ENCODE results near the gene SP140L.
"Not testable (repeated sequence)": the region's sequence is repeated elsewhere in the genome, so short reads cannot be mapped to it uniquely, and the experiment has no call there.

The SP140L gene

DNA sequence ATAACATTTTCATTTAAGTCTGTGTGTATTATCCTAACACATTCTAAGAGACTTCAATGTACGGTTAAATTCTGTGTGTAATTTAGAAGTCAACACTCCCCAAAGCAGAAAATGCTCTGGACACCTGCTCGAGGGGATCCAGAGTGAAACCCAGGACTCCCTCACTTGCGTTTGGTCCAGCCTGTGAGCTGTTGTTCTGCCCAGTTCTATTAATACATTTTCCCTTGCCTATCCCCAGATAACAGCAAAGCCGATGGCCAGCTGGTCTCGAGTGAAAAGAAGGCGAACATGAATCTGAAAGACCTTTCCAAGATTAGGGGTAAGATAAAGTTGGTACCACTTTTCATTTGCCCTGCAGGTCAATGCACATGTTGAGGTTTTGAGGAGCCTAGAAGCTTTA, 58.0 kb downstream of the SP140L start:
- DNase-seq: no peak

DNA sequence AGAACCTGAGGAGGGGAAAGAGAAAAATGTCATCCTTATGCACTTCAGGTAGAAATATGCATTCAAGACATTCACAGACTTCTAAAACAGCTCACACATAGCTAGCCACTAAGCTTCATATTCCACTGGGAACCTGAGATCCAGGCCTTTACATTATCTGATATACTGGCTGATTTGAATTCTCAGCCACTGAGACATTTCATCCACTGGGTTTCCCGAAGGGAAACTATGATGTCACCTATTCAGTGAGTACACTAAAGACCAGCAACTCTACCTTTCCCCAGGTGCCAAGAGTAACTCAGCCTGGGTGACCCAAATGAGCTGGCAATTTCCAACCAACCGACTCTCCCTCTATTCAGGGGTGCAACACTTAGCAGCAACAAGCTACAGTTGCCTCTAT, 67.3 kb downstream of the SP140L start:
- no peak for DNase-seq

DNA sequence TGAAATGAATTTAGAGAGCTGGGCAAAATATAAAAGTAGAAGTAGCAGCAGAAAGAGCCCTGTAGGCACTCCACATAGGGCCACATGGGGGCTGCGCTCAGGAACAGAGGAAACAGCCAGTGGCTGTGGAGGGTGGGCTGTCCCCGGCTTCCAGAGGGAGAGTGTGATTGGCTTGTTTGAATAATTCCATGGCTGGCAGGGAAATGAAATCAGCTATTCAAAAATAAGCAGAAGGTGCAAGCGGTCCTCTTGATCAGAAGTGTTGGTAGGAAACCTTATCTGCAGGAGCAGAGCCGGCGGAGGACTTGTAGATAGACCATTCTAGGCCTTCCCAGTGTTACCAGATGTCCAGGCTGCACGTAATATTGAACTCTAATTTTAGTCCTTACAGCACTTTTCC, 71.7 kb downstream of the SP140L start:
- DNase-seq: not testable (repeated sequence)

DNA sequence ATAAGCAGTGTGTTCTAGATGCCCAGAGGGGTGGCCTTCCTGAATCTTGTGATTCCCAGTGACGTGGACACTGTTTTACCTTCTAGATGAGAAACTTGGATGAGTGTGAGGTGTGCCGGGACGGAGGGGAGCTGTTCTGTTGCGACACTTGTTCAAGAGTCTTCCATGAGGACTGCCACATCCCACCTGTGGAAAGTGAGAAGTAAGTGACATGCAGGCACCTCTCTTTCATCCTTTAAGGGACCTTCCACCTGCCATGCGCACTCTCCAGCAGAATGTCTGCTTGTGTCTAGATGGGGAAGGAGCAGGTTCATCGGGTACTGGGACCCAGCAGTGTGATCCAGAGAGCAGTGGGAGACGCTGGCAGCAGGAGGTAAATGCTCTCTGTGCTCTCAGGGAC, 73.0 kb downstream of the SP140L start:
- no peak for DNase-seq

DNA sequence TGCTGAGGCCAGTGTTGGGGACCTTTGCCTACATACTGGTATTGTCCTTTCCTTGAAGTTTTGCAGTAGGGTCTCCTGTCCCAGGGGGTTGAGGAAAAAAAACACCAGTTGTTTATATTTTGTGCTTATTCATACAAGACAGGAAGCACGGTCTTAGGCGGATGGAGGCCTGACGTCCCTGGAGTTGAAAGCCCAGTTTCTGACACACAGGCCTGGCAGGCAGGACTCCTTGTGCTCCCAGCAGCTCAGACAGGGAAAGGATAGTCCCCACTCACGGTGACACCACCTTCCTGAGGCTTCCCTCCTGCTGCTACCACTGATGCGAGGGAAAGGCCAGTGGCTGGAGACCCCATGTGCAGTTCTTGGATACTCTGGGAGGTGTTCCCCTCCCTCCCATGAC, 73.5 kb downstream of the SP140L start:
- DNase-seq: no peak

DNA sequence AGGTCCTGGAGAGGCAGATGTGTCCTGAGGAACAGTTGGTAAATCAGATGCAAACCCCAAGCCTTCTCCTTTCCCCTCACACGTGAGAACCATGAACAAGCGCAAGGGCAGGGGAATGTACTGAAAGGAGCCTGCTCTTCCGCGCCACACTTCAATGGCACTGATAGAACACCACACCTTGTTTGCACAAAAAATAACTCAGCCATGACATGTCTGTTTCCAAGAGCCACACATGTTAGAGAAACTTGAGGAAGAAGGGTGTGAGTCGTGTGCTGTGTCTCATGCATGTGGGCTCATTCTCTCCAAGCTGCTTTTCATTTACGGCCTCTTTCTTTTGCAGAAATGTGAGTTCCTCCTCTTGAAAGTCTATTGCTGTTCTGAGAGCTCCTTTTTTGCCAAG, 74.0 kb downstream of the SP140L start:
- DNase-seq: not testable (repeated sequence)

DNA sequence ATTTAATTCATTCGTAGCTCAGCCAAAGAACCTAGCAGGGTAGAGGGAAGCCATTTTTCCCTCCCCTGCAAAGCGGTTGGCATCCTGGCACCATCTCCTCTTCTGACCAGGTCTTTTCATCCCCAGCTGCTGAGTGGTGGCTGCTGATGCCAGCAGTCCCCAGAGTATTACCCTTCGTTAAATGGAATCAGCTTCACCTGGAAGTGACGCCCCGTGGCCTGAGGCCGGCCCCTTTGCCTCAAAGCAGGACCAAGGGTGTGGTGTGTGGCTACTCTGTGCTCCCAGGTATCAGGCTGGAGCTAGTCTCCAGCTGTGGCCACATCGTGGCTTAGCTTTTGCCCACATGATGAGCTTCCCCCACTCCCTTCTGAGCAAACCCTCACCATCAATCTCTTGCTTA, 76.8 kb downstream of the SP140L start:
- no peak for DNase-seq

DNA sequence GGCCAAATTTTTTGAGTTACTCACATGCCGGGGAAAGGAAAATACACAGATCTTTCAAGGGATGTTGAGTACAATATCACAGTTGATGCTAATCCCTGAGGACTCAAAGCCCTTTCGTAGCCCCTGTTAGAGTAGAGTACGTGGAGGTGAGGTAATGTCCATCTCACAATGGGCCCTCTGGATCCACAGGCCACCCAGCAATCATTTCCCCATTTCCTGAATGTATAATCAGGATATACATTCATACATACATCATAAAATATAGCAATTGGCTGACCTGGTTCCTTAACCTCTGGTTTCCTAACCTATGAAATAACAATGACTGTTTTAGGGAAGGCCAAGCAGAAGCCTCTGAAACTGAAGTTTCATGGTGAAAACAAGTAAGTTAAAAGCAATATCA, 78.8 kb downstream of the SP140L start:
- no peak for DNase-seq

DNA sequence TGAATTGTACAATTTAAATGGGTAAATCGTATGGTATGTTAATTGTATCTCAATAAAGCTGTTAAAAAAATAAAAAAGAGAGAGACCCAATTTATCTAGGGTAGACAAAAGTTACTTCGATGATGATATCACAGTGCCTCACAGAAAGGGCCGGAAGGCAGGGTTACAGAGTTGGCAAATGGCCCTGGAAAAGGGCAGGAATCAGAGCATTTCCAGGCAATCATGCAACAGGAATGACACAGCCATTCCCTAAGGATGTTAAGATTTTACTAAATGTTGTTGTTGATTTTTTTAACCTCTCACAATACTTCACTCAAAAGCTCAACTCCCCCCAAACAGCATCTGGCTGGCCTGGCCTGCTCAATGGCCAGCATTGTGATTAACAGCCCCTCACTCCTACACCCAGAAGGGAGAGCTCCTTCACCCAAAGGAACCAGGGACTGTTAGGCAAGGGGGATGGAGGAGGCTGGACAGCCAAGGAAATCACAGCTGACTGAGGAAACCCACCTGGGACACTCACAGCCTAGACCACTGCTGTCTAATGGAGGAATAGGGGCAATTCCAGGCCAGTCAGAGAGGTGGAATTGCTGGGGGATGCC, 81.3 kb downstream of the SP140L start:
- DNase-seq: no peak

DNA sequence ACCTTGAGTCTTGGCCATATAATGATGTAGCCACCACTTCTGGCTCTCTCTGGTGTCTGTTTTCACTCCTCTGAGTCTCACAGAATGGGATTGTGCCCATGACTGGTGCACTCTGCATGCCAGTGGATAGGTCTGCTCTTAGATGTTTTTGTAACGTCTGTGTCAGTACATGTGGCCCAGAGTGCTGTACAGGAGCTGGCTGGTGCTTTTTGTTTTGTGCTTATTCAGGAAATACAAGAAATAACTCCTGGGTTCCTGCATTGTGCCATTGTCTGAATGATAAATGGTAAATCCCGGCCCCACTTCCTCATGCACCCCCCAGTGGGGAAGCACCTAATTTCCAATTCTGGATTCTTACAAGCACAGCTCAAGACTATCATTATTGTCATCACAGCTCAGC, 82.3 kb downstream of the SP140L start:
- not testable (repeated sequence) for DNase-seq

DNA sequence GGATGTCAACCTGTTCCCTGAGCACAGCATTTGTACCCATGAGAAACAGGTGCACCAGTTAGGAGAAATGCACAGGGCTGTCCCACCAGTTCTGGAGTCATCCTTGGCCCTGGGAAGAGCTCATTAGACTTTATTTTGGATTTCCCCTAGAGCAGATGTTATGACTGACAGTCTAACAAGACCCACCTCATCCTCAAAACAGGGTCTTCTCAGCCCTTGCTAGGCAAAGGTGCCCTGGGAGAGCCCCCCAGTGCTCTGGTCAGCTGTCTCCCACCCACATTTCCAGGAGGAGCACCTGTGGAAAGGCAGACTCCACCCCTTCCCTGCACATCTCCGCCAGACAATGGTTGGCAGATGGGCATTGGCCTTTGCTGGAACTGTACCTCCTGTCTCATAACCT, 83.3 kb downstream of the SP140L start:
- DNase-seq: no peak

DNA sequence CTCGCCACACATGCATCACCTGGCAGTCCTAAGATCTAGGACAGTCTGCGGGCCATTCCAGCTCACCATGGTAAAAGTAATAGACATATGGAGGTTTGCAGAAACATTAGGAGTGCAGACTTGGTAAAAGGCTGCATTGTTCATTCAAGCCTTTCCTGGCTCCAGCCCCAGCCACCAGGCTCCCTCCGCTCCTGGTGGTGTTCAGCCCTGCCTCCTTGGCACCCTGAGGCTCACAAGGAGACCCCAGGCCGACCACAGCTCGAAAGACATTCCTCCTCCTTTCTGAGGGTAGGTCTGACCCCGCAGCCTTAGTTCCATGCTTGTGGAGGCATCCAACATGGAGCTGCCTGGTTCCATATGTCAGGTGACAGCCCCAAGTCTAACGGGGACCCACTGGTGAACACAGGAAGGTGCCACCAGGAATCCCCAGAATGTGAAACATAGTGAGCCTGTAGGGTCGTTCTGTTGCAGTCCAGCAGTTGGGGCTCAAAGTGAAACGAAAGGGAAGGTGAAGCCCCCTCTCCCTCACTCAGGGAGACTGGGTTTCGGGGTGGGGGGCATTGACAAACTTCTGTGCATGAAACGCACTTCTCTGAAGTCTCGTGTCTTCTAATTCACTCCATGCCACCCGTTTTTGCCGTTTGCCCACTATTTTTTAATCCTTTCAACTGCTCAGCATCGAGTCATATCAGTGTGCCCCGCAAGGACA, 84.0 kb downstream of the SP140L start:
- DNase-seq: peak; percentile 23

DNA sequence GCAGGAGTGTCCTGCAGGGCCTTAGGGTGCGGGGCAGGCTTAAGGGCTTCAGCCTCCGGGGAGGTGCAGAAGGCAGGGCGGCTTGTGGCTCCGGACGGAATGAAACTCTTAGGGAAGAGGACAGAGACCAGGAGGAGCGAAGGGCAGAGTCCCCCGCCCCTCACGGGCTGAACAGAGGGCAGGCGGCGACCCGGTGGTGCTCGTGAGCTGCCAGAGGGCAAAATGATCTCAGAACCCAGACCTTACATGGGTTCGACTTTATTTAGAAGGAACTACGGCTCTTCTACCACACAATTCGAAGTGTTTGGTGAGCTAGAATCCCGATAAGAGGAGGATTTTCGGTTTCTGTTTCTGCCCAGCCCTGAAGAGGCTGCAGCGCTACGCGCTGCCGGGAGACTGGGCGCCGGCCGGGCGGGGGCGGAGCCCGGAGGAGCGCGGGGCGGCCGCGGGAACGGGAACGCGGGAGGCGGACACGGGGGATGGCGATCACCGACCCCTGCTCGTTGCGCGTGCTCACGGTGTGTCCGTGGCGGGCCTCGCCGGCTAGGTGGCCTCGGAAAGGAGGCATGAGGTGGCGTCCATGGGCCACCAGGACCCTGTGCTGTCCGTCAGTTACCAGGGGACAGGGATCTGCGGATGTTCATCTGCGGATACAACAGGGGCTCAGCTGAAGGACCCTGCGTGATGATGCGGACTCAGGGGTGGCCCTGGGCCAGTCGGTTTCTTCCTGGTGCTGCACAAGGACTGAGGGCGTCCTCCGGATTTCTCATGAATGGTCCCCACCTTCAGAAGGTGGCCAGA, 84.8 kb downstream of the SP140L start:
- peak; percentile 74 for DNase-seq

DNA sequence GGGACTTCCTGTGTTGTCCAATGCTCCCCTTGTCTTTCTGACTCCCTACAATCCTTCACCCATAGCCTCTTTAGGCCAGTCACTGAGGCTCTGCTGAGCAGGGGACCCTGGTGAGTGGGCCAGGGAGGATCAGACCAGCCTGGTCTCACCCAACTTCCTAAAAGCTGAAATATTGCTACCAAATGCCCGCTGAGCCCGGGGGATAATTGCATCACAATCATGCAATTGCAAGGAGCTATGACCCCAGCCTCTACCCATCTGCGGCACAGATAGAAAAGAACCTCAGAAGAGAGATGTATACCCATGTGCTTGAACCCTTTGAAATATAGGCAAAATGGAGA, 85.3 kb downstream of the SP140L start:
- no peak for DNase-seq

DNA sequence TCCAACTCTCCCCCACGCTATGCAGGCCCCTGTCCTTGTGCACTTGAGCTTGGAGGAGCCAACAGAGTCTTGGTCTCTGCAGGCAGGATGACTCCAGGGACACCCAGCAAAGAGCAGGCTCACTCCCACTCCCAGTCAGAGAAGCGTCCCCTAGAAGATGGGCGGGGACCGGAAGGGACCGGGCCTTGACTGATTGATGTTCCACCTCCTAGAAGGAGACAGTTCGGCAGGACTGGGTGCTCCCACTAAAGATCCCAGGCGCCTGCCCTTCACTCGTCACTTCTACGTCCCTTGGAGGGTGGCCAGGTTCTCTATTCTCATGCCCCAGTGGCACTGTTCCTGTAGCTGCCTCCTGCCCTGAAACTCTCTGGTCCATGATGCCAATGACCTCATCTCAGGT, 85.9 kb downstream of the SP140L start:
- no peak for DNase-seq

DNA sequence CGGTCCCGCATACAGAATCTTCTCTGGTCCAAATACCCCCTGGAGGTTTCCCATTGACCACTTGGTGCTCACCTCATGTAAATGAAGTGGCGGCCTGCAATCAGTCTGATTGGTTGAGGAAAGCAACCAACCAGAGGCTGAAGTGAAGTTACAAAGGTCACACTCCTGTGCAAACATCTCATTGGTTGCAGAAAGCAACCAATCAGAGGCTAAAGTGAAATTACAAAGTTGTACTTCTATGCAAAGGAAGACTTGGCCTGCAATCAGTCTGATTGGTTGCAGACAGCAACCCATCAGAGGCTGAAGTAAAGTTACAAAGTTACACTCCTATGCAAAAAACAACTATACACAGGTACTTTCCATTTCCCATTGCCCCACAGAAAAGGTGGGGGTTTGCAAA, 86.5 kb downstream of the SP140L start:
- DNase-seq: peak; percentile 23

DNA sequence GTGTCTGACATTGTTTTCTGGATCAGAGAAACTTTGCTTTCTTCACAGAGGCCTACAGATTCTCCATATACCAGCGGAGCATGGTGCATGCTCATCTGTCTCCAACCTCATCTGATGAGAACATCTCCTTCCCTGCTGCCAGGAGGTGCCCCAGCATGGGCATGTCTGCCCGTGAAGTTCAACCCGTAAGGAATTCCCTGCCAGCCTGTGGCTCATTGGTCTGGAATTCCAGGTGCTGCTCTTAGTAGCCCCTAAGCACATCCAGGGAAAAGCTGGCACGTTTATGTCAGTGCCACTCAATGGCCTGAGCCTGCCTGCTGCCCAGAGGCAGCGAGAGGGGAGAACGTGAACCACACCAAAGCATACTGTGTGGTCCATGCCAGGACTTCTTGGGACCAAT, 87.3 kb downstream of the SP140L start:
- no peak for DNase-seq

DNA sequence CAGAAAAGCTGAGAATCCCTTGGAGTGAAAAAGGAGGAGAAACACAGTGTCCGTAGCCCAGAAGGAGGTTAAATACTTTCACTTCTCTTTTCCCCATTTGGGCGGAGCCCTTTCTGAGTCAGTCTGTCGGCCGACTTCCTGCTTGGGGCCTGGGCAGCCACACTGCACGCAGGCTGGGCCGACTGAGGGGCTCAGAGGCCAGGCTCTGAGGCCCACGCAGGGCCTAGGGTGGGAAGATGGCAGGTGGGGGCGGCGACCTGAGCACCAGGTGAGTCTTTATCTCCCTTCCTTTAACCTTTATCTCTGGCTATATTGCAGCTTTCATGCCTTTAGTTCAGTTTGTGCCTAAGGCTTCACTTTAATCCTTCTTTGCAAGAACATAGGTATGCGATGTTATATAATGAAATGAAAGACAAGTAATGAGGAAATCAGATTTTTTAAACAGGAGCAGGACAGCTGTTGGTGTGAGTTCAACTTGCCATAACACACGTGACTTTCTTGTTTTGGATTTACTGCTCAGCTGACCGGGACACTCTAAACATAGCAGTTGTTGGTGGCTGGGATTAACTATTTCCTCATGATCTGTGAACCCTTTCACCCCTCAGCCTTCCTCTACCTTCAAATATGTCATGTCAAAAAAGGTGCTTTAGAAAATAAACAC, 89.2 kb downstream of the SP140L start, which contains the start of gene SP100:
TSS of gene SP100 (plus strand) at position 141 of the 661 bp plus-strand sequence. CDS start at position 237, 96 bp downstream.
- peak; percentile 85 for DNase-seq

DNA sequence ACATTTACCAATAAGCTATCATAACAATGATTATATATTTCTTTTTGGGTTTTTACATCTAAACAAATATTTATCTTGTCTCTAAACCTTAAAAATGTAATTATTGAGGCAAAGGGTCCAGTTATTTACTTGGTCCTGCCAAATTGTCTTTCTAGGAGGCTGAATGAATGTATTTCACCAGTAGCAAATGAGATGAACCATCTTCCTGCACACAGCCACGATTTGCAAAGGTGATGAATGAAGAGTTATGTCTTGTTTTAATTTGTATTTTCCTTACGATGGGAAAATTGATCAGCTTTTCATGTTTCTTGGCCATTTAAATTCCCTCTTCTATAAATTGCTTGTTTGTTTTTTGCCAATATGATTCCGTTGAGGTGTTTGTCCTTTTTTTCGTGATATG, 90.4 kb downstream of the SP140L start:
- no peak for DNase-seq

DNA sequence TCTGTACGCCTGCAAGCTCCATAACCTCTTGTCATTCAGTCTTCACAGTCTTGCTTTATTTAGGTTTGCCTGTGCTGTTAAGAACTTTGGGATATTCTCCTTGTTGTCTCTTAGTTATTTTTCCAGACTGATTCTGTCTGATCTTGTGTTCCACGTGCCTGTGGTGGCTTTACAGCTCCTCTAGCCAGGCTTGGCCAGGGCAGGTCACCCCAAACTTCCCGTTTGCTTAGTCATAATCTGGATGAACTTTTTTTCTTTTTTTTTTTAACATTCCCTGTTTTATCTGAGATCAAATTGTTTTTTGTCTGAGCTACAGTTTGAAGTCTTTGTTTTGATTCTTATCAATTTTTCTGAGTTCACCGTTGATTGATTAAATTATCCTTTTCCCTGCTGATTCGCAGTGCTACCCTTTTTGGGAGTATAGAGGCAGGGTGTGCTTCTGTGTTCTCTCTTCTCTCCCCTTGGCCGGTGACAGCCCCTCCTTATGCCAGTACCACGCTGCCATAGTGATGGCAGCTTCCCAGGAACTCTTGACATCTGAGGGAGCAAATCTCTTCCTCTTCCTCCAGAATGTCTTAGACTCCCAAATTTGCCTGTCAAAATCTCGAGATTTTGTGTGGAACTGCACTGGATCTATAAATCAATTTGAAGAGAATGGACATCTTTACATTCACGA, 91.5 kb downstream of the SP140L start:
- DNase-seq: no peak

DNA sequence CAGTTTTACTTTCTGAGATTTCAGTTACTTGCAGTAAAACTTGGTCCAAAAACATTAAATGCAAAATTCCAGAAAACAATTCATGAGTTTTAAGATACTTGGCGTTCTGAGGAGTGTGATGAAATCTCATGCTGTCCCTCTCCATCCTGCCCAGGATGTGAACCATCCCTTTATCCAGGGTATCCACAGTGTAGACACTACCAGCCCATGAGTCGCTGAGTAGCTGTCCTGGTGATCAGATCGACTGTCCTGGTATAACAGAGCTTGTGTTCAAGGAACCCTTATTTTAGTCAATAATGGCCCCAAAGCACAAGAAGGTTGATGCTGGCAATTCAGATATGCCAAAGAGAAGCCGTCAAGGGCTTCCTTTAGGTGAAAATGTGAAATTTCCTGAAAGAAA, 92.2 kb downstream of the SP140L start:
- no peak for DNase-seq

DNA sequence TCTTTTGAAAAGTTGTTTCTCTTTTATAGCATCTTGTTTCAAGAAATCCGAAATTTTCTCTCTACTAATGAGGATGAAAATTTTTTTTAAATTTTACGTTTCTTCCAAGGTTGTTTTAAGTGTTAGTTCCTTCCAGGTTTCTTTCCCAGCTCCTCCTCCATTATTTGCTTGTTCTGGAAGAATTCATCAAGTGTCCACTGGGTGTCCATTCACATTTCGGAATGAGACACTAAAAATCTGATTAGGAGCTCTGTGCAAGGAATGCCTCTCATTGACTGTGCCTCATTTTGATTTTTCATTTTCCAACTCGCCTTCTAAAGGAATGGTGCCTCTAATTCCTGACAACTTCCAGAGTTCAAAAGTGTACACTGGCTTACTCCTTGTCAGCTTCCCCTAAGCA, 95.2 kb downstream of the SP140L start:
- DNase-seq: no peak

DNA sequence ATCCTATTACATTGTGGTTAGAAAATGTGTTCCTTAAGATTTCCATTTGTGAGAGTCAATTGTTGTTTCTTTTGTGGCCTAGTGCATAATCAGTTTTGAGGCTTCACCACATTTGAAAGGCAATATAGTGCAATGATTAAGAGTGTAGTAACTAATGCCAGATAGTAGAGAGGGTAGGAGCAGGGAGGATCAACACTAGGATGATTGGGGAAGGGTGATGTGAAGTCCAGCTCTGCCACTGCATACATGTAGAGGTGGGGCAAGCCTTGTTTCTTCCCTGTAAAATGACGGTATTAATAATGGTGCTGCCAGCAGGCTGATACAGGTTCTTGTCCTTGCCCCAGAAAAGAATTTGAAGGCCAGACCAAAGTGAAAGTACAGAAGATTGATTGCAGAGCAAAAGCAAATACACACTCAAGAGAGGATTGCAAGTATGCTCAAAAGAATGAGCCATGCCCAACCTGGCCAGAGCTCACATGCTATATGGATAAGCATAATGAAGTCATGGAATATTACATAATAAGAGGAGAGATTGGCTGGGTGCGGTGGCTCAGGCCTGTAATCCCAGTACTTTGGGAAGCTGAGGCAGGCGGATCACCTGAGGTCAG, 97.0 kb downstream of the SP140L start:
- no peak for DNase-seq

All from CD4-positive, alpha-beta T cell treated with Interleukin-21 for 1 hour (primary cell).